HepG2 (cell line): ENCODE results near the gene ARHGAP9.

Source experiments
- ARHGAP35 ChIP-seq: sonication (generic); formaldehyde crosslinking; IDR thresholded peaks from 2 replicates; pipeline ENCODE4 v1.9.0; 2022; ENCODE audit warnings: mild to moderate bottlenecking, inconsistent platforms, moderate library complexity, missing genetic modification reagents, borderline replicate concordance
- BRD4 ChIP-seq: sonication (generic); formaldehyde crosslinking; IDR thresholded peaks from 2 replicates; pipeline ENCODE4 v1.4.0; 2020; ENCODE audit warnings: missing genetic modification reagents
- CEBPB ChIP-seq: IDR thresholded peaks from 2 replicates; pipeline ENCODE4 v1.6.1; 2011; ENCODE audit warnings: low read depth, low read length, improper control_type of control experiment, borderline replicate concordance
- HCFC1 ChIP-seq: fragments of 150-350 bp; IDR thresholded peaks from 2 replicates; pipeline ENCODE4 v1.6.1; 2014; ENCODE audit warnings: low read depth, low read length
- ISL2 ChIP-seq: sonication (generic); formaldehyde crosslinking; IDR thresholded peaks from 2 replicates; pipeline ENCODE4 v1.5.0; 2020; ENCODE audit warnings: missing genetic modification reagents
- NR1H2 ChIP-seq: sonication (generic); formaldehyde crosslinking; IDR thresholded peaks from 2 replicates; pipeline ENCODE4 v1.8.1; 2022; ENCODE audit warnings: low read depth, missing genetic modification reagents, borderline replicate concordance
- PAWR ChIP-seq: sonication (generic); formaldehyde crosslinking; IDR thresholded peaks from 2 replicates; pipeline ENCODE4 v1.4.0; 2020; ENCODE audit warnings: missing genetic modification reagents, mild to moderate bottlenecking, borderline replicate concordance
- SMC3 ChIP-seq: IDR thresholded peaks from 2 replicates; pipeline ENCODE4 v1.6.1; 2011; ENCODE audit warnings: low read length, improper control_type of control experiment
- ZNF160 ChIP-seq: sonication (generic); formaldehyde crosslinking; IDR thresholded peaks from 2 replicates; pipeline ENCODE4 v1.8.0; 2022; ENCODE audit warnings: mild to moderate bottlenecking, inconsistent platforms, missing genetic modification reagents
- ZNF260 ChIP-seq: sonication (generic); formaldehyde crosslinking; IDR thresholded peaks from 2 replicates; pipeline ENCODE4 v1.4.0; 2020; ENCODE audit warnings: missing genetic modification reagents, low read depth, mild to moderate bottlenecking, borderline replicate concordance
- ZNF580 ChIP-seq: IDR thresholded peaks from 2 replicates; pipeline ENCODE4 v1.6.1; 2016; ENCODE audit warnings: low read depth, borderline replicate concordance
- TF ChIP-seq, protein P1 (sequence below): sonication (generic); formaldehyde crosslinking; IDR thresholded peaks from 2 replicates; pipeline ENCODE4 v1.5.0; 2020; ENCODE audit warnings: mild to moderate bottlenecking, missing genetic modification reagents, moderate library complexity

DNA sequence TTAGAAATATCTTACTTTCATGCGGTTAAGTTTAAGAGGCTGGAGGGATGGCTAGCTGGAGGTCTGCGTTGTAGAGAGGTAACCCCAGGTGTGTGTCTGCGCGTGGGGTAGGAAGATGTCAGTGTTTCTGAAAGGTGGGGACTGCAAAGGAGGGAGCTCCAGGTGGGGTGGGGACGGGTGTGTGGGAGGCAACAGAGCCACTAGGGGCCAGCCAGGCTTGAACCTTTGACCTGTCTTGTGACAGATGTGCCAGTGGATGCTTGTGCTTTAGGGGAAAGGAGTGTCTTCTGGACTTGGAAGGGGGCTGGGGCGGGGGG, 19.2 kb downstream of the ARHGAP9 start:
- TF ChIP-seq ZNF160 (CRISPR knock-in tag) = no peak
- TF ChIP-seq PAWR (CRISPR knock-in tag) = no peak
- TF ChIP-seq, protein P1, sequence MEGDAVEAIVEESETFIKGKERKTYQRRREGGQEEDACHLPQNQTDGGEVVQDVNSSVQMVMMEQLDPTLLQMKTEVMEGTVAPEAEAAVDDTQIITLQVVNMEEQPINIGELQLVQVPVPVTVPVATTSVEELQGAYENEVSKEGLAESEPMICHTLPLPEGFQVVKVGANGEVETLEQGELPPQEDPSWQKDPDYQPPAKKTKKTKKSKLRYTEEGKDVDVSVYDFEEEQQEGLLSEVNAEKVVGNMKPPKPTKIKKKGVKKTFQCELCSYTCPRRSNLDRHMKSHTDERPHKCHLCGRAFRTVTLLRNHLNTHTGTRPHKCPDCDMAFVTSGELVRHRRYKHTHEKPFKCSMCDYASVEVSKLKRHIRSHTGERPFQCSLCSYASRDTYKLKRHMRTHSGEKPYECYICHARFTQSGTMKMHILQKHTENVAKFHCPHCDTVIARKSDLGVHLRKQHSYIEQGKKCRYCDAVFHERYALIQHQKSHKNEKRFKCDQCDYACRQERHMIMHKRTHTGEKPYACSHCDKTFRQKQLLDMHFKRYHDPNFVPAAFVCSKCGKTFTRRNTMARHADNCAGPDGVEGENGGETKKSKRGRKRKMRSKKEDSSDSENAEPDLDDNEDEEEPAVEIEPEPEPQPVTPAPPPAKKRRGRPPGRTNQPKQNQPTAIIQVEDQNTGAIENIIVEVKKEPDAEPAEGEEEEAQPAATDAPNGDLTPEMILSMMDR = no peak
- TF ChIP-seq HCFC1 = no peak
- no peak for TF ChIP-seq BRD4 (CRISPR knock-in tag)
- TF ChIP-seq SMC3 = no peak
- no peak for TF ChIP-seq NR1H2 (CRISPR knock-in tag)
- no peak for TF ChIP-seq CEBPB
- no peak for TF ChIP-seq ARHGAP35 (CRISPR knock-in tag)
- no peak for TF ChIP-seq ZNF260 (CRISPR knock-in tag)
- TF ChIP-seq ISL2 (CRISPR knock-in tag) = no peak
- no peak for TF ChIP-seq ZNF580 (CRISPR knock-in tag)
